ENCODE results near the gene TMEM126B.

DNA sequence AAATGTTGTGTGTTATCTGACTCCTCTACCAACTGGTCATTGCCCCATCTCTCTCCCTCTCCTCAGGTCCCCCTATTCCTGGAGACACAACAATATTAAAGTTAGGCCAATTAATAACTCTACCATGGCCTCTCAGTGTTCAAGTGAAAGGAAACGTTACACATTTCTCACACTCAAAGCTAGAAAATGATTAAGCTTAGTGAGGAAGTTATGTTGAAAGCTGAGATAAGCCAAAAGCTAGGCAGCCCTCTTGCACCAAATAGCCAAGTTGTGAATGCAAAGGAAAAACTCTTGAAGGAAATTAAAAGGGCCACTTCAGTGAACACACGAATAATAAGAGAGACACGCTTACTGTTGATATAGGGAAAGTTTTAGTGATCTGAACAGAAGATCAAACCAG is 8.1 kb upstream of the TMEM126B start:
- TF ChIP-seq, protein P1, sequence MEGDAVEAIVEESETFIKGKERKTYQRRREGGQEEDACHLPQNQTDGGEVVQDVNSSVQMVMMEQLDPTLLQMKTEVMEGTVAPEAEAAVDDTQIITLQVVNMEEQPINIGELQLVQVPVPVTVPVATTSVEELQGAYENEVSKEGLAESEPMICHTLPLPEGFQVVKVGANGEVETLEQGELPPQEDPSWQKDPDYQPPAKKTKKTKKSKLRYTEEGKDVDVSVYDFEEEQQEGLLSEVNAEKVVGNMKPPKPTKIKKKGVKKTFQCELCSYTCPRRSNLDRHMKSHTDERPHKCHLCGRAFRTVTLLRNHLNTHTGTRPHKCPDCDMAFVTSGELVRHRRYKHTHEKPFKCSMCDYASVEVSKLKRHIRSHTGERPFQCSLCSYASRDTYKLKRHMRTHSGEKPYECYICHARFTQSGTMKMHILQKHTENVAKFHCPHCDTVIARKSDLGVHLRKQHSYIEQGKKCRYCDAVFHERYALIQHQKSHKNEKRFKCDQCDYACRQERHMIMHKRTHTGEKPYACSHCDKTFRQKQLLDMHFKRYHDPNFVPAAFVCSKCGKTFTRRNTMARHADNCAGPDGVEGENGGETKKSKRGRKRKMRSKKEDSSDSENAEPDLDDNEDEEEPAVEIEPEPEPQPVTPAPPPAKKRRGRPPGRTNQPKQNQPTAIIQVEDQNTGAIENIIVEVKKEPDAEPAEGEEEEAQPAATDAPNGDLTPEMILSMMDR (IDR thresholded peaks at IDR 0.05): no peak
- no peak for TF ChIP-seq EP300 (IDR thresholded peaks at IDR 0.05)
- TF ChIP-seq POLR2AphosphoS5 (IDR thresholded peaks at IDR 0.05): no peak

All from sigmoid colon (tissue), 4 donors.